HG02763 (cell line): Measurements from ENCODE around the gene TNFRSF19.
A peak's percentile ranks its signal among the peaks of the same experiment; 100 is the strongest.
"Not testable (repeated sequence)": the region's sequence is repeated elsewhere in the genome, so short reads cannot be mapped to it uniquely, and the experiment has no call there.

Source experiments
- ATAC-seq: cut with Tn5 transposase; IDR thresholded peaks from one replicate; pipeline ENCODE4 v1.9.1; 2021; ENCODE audit warnings: mild to moderate bottlenecking, moderate library complexity; ENCODE audit not compliant: unreplicated experiment

TNFRSF19 gene

DNA sequence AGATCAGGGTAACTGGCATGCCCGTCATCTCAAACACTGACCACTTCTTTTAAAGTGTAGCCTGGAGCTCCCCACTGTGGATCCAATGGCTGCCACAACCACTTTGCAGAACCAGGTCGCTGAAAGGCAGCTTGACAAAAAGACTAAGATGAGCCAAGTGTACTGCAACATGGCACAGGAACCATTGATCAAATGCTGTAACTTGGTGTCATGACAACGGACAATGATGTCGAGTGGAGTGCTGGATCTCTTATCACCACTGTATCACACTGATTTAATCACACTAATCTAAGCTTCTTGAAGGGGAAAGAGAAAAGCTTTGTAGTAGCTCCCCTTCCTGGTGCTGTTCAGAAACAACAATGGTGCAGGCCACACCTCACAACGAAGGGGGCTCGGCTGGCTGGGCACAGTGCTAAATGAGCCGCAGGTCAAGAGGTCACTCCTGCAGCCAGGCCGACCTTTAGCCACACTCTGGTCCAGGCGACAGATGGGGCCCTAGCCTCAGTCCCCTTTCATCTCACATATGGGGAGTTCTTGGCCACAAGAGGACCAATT, 2.2 kb upstream of the TNFRSF19 start:
- ATAC-seq: no peak

DNA sequence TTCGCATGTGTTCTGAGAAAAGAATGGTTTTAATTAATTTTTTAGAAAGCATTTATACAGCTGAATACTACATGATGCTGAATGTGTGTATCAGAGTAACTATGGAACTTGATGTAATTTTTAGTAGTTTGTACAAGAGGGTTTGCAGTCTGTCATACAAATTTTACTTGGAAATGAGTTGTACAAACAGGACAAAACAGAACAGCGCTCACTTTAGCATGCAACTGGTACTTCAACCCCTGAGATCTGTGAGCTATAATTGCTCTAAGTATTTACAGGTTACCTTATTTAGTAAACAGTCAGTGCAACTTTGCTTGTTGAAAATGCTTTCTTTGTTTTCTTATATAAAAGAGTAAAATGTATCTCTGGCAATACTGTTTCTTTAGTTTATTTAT, 706 bp downstream of the TNFRSF19 start:
- no peak for ATAC-seq

DNA sequence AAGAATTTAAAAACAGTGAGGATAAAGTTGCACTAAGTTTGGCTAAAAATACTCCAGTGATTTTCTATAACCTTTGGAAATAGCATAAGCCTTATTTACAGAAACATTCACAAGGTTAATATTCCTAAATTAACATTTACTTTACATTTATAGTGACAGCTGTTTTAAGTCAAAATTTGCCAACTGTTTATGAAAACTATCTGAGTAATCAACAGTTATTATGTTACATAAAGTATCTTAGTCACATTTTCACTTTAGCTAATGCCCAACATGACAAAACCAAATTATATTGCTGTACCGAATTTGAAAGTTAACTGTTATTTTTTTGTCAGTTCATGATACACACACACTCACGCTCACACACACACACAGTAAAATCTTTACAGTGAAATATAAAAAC, 1.2 kb downstream of the TNFRSF19 start:
- ATAC-seq: no peak

DNA sequence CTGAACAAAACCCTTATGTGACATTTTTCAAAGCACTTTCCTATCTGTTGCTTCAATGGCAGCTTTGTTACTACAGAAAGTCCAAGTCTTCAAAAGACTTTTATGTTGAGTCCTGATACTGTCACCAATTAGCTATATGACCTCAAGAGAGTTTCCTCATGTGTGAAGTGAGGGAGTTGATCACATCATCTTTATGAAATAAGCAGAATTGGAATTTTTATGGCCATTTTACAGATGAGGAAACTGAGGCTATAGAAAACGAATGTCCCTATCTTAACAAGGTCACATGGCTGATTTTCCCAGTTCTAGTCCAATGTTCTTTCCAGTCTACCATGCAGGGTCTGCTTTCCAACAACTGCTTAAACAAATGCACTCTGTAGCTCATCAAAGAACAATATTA, 2.6 kb downstream of the TNFRSF19 start:
- no peak for ATAC-seq

DNA sequence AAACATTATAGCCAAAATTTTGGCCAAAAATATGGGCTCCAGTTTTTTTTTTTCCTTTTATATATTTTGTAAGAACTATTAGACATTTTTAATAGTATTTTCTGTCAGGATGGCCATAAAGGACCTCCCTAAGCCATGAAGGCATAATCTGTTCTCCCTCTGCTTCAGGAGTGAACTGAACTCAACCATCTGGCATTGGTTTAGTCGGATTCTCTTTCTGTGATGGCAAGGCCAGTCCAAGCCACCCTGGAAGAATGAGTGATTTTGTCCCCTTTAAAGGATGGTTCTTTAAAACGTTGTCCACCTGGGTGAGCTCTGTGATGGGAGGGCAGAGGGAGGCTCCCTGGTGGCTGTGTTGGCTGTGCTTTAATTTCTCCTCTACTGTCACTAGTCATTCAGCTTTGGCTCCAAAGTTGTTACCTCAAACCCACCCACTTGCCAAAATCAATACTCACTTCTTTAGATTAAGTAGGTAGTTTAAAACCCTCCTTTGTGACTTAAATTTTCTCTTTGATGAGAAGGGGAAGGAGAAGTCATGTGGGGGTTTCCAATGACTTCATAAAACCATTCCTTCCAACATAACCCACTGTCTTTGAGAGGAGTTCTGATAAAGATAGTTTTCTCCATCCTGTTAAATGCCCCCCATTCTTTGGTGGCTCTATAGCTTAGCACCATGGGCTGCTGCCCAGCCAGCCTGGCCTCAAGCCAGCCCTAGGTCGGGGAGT, 4.4 kb downstream of the TNFRSF19 start:
- ATAC-seq: no peak

DNA sequence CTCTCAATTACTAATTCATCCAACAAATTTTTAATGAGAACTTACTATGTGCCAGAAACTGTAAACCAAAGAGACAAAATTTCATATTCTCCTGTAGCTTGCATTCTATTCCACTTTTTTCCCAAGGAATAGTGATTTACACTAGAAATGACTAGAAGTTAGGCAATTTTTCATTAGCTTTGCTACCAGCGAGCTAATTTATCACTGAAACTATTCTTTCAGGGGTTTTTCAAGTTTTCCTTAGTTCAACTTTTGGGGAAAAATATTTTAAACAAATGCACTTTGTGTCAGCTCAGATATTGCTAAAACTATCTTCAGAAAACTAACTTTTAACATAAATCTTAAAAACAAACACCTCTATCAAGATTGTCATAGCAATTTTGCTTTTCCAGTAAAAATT, 5.4 kb downstream of the TNFRSF19 start:
- ATAC-seq: no peak

DNA sequence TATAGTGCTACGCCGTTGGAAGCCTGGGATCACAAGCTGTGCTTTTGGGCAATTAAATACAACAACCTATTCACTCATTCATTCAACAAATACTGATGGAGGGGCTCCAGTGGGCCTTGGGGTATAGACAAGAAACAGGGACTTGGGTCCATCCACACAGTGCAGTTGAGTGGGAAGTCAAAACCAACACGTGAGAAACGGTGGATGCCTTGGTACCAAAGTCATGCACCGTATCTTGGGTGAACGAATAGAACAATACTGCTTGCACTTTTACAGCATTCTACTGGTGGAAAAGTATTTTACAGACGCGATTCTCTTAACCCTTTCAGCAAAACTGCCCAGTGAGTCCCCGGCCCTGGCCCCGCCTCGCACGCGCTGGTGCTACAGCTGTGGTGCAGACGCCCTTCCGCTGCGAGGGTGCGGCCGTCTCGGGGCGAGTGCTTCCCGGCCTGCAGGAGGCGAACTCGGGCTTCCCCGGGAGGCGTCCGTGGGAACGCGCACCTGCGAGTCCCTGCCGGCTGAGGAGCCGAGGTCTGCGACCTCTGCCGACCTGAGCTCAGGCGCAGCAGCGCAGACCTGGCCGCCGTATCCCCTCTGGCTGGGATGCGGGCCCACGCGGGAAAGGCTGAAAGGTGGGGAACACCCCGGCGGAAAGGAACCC, 8.3 kb downstream of the TNFRSF19 start:
- peak; percentile 53 for ATAC-seq

DNA sequence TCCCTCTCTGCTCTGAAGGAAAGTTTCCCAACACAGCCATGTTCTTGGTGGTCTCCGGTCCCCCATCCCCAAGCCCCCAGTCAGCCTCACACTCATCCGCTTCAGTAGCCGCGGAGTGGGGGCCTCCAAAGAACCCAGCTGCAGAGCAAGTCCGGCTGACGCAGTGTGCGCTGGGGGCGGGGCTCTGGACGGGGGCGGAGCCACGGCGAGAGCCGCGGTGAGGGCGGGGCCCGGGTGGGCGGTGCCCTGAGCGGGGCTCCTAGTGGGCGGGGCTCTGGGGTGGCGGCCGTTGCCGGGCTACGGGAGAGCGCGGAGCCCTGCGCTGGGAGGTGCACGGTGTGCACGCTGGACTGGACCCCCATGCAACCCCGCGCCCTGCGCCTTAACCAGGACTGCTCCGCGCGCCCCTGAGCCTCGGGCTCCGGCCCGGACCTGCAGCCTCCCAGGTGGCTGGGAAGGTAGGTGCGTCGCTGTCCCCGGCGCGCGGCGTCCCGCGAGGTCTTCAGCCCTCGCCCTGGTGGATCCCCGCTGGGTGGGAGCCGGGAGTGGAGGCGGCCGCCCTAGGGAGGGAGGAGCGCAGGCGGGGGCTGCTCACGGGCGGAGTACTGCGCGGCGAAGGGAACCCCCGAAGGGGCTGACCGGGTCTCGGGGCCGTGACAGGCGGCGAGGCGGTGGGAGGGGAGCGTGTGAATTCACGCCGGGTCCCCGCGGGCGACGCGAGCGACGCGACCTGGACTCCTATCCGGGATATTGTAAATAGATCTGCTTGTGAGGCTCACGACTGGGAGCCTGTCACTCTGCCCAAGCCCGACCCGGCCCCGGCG, 9.1 kb downstream of the TNFRSF19 start:
- peak; percentile 90 for ATAC-seq

DNA sequence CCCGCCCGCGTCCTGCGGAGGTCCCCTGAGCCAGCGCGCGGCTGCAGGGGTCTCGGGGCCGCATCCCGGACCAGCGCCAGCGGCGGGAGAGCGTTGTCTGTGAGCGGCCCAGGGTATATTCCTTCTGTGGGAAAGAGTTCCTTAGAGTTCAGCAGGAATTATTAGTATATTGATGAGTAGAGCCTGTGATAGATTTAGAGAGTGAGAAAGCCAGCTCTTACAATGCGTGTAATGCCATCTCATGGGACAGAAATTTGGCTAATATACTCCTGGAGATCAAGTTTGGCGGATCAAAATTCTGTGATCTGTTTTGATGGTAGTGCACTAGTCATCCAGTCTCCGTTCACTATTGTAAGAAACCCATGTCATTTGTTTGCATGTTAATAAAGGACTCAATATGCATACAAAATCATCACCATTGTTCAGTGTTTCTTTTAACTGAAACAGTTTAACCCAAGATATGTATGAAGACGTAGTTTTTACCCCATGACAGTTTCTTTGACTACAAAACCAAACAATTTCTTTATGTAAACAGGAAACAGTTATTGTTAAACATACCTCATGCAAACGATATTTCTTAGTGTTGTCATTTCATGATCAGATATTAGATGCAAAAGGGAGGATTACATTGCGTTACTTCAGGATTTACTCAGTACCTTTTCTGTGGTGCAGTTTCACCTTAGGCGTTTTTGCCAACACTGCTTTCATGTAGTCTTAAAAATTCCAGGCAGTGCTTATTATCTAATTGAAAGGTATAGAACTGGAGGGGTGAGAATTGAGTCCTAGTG, 9.9 kb downstream of the TNFRSF19 start:
- no peak for ATAC-seq

DNA sequence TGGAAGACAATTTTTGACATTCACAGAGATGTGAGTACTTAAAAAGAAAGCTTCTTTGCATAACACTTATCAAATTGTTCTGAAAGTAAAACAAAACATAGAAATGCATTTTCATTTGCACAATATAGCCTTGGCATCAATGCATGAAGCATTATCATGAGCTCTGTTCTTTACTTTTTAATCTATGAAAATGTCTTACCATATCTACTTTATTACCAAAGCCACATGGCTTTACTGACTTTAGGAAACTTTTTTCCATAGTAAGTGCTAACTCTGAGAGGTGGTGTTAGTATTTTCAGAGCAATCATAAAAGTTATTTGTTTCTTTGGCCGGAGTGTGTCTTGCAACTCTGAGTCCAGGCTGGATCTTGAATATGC, 10.5 kb downstream of the TNFRSF19 start:
- ATAC-seq: no peak

DNA sequence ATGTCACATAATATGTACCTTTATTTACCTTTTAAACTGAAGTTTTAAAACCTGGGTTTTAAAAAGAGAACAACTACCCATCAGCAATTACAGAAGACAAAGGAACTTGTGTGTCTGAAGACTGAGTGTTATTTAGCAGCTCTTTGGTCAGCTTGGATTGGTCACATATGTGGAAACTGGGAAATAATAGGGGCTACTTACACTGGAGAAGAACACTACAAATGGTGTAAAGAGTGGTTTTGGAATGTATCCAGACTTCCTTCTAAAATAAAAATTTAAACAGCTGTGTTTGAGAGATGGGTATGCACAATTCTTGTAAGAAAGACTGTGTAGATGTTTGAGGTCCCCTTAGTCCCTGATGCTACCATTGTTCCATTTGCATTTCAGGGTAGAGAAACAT, 13.3 kb downstream of the TNFRSF19 start:
- ATAC-seq: no peak

DNA sequence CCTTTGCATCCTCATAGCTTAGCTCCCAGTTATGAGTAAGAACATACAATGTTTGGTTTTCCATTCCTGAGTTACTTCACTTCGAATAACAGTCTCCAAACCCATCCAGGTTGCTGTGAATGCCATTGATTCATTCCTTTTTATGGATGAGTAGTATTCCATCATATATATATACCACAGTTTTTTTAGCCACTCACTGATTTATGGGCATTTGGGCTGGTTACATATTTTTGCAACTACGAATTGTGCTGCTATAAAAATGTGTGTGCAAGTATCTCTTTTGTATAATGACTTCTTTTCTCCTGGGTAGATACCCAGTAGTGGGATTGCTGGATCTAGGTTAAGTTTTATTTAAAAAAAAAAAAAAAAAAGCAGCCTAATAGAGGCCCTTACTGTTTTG, 14.1 kb downstream of the TNFRSF19 start:
- ATAC-seq: no peak

DNA sequence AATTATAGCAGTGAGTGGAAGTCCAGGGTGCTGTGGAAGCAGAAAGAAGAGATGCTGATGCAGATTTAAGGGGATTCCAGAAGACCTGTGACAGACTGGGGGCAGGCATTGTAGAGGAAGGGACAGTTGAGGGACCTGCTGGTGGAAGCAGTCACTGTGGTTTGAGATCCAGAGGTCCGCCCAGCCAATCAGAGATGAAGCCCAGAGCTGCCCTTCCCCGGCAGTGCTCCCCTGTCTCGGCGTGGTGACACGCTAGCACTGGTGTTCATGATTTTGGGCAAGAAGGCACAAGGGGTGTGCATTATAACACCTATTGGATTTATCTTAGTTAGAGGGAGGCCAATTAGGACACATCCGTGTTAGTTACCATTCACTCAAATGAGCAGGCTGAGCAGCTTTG, 16.1 kb downstream of the TNFRSF19 start:
- ATAC-seq: no peak

DNA sequence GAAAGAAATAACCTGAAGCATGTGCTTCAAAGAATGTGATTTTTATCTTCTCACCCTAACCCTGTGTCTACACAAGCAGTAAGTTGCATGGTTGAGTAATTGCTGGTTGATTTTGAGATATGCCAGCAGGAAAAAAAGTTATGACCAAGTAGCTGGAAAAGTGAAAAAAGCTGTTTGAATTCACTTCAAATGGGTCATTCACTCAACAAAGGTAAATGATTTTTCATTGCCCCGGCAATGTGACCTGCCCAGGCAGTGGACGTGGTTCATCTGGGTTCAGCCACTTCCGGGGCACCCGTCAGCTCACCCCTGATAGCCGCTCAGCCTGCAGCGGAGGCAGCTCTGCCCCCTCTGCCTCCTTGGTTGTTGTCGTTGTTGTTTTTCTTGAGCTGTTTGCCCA, 18.5 kb downstream of the TNFRSF19 start:
- ATAC-seq: no peak

DNA sequence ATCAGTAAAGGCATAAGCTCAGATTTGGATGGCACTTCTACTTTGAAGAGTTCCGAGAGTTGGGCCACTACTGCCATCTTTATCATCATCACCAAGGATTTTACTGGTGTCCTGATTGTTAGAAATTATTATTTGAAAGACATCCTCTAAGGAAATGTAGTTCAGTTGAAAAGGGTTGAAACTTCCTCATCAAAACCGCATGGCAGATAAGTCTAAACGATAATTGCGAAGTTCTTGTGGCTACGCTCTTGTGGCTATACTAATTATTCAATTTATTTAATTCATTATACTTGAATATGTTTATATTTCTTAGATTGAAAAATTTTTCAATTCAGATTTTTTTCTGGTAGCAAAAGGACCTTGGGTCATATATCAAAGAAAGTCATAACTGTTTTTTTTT, 22.4 kb downstream of the TNFRSF19 start:
- ATAC-seq: no peak

DNA sequence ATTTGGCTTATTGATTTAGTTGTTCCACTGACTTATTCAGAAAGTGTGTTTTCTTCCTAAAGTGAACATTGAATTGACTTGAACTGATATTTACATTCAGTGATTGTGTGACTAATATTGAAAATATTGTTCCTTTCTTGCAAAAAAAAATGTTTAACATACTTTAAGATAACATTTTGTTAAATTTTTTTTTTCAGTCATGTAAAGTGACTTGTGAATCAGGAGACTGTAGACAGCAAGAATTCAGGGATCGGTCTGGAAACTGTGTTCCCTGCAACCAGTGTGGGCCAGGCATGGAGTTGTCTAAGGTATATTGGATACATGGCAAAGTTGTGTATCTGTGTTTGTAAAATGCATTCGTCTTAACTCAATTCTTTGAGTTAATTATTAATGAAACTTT, 22.9 kb downstream of the TNFRSF19 start:
- ATAC-seq: no peak

DNA sequence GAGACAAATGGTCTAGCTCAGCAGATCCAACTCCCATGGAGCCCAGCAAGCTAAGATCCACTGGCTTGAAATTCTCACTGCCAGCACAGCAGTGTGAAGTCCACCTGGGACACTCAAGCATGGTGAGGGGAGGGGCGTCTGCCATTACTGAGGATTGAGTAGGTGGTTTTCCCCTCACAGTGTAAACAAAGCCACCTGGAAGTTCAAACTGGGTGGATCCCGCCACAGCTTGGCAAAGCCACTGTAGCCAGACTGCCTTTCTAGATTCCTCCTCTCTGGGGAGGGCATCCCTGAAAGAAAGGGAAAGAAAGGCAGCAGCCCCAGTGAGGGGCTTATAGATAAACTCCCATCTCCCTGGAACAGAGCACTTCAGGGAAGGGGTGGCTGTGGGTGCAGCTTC, 24.1 kb downstream of the TNFRSF19 start:
- not testable (repeated sequence) for ATAC-seq

DNA sequence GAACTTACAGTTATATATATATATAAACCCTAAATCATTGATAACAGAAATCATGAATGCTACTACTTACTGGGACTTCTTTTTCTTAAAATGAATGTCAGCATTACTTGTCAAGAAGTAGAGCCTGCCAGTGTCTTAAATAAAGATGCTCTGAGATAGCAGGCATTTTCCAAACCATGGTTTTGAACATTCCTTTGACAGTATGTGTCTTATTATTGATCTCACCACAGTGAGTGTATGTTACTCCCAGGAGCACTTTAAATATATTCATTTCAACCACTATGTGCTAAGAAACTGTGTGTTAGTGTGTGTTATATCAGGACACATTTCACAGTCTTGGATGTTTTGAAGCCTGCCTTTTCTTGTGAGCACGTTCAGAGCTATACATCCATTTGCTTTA, 28.2 kb downstream of the TNFRSF19 start:
- ATAC-seq: no peak

DNA sequence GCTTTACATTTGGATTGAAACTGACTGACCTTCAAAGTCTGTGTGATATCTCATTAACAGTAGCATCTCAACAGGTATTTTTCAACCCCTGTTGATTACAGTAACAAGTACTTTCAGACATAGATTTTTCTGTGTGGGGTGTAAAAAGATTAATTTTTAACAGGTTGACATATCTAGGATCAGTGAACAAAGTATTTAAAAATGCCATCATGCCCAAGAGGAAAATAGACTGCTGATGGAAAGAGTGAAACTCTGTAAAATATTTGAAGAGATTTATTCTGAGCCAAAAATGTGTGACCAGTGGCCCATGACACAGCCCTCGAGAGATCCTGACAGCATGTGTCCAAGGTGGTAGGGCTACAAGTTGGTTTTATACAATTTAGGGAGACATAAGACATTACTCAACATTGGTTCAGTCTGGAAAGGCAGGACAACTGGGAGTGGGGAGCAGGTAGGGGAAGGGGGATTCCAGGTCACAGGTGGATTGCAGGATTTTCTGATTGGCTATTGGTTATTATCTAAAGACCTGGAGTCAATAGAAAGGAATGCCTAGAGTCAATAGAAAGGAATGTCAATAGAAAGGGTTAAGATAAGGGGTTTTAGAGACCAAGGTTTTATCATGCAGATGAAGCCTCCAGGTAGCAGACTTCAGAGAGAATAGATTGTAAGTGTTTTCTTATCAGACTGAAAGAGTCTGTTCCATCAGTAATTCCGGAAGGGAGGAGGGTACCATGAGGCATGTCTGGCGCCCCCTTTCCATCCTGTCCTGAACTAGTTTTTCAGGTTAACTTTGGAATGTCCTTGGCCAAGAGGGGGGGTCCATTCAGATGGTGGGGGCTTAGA, 29.1 kb downstream of the TNFRSF19 start:
- no peak for ATAC-seq

DNA sequence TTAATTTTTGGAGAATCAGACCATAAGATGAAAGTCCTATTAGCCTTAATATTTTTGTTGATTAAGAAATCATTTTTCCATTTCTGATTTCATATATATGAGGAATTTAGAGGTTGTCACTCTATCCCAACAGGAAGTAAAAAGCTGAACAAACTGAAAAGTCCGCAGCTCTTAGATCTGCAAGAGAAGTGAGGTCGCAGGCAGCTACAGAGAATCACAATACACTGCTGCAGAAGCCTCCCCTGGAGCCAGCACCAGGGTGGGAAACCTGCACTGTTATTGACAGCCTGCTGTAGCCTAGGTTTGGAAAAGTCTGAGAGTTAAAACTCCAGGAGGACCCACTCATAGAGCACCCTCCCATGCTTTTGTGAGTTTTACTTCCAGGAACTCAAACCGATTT, 29.9 kb downstream of the TNFRSF19 start:
- no peak for ATAC-seq
